Stimulated activated CD4-positive, alpha-beta T cell treated with anti-CD3 and anti-CD28 coated beads, Interleukin-1b, Interleukin-23, amount 100 ng/mL, for 4 hours (primary cell): ENCODE data around the gene EPHA10.
"Not testable (repeated sequence)": the region's sequence is repeated elsewhere in the genome, so short reads cannot be mapped to it uniquely, and the experiment has no call there.

Experiments
- DNase-seq, 2 donors: peaks; one replicate each; pipeline ENCODE4 v3.0.0-alpha.2; 2020; ENCODE audit warnings: low read depth in 2 of 2

EPHA10 gene

DNA sequence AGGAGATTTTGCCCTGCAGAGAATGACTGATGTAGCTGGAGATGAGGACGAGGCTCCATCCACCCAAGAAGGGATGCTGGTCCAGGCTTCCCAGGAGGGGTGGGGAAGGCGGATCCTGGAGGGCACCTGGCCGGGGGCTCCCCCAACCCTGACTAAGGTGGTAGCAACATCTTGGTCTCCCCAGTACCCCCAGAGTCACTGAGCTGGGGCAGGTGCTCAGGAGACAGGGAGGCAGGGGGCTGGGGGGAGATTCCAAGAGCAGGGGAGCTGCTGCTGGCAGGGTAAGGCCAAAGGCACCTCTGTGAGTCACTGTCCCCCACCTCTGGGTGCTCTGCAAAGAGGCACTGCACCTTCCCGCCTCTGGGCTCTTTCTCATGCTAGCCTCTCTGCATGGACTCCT lies 48.6 kb downstream of the EPHA10 start:
- DNase-seq, result no peak

GRCh38 chr1:37714689-37715088 lies 50.2 kb downstream of the EPHA10 start:
- DNase-seq, result no peak

GRCh38 chr1:37714226-37714625 lies 50.7 kb downstream of the EPHA10 start:
- DNase-seq, result no peak

DNA sequence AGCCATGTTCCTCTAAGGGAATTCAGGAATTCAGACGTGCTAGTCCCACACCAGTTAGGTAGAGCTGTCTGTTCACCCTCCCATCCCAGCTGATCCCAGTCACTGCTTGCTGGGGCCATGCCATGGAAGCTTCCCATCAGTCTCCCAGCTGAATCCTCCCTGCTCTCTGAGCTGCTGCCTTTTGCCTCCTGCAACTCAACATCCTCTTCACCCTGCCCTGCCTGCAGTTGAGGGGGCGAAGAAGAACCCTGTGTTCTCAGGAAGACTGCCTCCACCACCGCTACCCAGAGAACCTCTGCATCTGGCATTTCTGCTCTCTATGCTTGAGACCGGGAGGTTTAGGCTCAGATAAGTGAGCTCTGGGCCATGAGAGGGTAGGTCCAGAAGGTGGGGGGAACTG lies 56.4 kb downstream of the EPHA10 start:
- no peak for DNase-seq

DNA sequence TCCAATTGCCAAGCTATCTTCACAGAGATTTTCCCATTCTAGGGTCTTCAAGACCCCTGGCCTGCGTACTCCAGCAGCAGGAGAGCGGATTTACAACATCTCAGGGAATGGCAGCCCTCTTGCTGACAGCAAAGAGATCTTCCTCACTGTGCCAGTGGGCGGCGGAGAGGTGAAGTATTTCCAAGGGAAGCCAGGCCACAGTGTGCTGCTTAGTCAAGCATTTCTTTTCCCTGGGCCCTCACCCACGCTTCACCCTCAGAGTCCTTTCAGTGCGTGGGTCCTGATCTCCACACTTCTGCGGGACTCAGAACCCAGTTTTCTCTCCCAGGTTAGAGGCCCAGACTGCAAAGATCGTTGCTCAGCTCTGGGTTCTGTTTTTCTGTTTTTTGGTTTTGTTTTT lies 59.5 kb downstream of the EPHA10 start:
- no peak for DNase-seq

DNA sequence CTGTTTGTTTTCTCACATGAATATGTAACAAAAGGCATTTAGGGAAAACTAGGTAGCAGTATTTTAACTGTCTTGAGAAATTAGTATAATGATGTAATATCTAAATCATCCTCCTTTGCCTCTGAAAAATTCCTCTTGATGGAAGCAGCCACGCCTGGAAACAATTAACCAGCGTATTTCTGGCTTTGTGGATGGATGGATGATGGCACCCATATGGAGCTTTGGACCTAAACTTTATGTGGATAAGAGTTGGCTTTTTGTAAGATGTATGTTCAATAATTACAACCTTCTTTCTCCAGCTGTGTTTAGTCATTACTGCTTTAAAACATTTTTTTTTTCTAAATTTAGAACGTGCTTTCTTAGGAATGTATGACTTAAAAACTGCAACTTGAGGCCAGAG lies 60.0 kb downstream of the EPHA10 start:
- no peak for DNase-seq

DNA sequence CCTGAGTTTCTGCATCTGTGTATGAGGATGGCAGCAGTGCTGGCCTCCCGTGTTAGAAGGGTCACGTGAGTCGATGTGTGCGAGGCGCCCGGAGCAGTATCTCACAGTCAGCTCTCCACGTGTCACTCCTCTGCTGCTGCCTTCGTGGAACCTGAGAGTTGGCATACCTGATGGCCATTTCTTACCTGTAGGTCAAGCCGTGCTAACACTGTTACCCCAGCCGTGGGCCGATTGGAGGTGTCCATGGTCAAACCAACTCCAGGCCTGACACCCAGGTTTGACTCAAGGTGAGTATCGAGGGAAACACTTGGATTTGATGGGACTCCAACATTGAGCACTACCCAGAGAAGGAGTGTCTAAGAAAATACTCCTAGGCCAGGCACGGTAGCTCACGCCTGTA lies 61.9 kb downstream of the EPHA10 start:
- DNase-seq, result no peak

GRCh38 chr1:37701051-37701450 lies 63.9 kb downstream of the EPHA10 start:
- DNase-seq, result no peak

GRCh38 chr1:37699147-37699546 lies 65.8 kb downstream of the EPHA10 start:
- DNase-seq, result no peak

DNA sequence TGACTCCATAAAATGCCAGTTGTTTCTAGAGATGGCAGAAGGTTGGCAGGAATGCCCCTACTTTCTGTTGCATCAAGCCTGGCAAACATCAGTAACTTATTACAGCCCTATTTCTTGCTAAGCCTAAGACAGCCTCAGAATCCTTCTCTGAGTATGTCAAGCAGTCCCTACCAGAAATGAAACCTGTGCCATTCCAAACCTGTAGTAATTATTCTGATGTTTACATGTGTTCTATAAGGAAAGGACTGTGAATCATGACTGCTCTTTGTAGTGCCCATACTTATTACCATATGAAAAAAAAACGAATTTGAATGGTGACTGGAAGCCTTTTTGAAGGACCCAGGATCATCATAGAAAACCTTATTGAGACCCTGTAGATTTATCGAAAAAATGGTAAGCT lies 67.2 kb downstream of the EPHA10 start:
- DNase-seq, result no peak

DNA sequence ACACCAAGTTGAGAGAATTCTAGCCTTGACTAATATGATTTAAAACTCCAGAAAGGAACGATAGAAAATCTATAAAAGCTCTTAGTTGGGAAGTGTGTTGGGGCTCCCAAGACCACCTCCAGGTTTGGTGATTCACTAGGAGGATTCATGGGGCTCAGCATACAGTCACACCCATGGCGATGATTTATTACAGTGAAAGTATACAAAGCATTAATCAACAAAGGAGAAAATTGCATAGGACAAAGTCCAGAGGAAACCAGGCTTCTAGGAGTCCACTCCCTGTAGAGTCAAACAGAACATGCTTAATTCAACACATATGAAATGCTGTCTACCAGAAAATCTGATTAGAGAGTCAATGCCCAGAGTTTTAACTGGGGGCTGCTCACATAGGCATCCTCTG lies 67.8 kb downstream of the EPHA10 start:
- DNase-seq, result no peak

- no peak for DNase-seq
These were observed 72.1 kb downstream of the EPHA10 start for GRCh38 chr1:37692834-37693175.

GRCh38 chr1:37692078-37692833 lies 72.7 kb downstream of the EPHA10 start, which contains the start of gene CDCA8:
Gene CDCA8, plus strand, starts transcription at chr1:37692516. Its CDS starts 175 bp downstream, at chr1:37692691.
- peak; percentile 97 to 98 for DNase-seq

DNA sequence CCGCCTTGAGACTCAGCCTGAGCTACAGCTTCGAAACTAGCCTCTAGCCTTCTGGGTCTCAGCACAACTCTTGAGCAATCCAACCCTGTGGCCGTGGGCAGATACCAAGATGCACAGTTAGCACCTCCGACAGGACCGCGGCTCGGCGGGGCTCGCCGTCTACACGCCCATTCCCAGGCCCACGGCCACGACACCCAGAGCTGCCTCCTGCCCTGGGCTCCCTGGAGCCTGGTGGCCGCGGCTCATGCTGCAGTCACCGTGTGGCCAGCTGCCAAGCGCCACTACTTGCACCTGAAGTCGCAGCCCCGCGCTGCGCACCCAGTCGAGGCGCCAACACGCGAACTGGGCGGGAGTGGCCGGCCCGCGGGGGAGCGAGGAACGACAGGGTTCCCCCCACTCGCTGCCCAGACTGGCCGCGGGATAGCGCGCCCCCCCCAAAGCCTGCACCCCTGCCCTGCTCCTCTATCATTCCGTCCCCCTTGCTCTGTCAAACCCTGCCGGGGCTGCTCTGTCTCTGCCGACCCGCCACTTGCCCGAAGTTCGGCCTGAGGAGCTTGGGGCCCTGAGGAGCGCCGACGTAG lies 73.3 kb downstream of the EPHA10 start:
- no peak for DNase-seq

GRCh38 chr1:37688926-37689325 lies 76.0 kb downstream of the EPHA10 start:
- DNase-seq, result no peak

- not testable (repeated sequence) for DNase-seq
These were observed 77.2 kb downstream of the EPHA10 start for GRCh38 chr1:37687764-37688163.

DNA sequence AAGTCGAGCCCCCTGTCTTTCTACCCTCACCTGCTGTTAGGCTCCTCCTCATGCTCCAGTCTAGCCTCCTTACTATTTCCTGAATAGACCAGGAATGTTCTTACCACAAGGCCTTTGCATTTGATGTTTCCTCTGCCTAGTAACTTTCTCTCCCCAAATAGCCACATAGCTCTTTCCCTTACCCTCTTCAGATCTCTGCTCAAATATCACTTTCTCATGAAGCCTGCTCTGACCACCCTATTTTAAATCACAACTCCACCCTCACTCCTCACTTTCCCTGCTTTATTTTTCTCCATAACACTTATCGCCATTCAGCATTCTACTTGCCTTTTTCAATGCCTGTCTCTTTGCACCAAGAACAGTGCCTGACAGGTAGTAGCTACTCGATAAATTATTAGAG lies 79.2 kb downstream of the EPHA10 start:
- DNase-seq, result no peak

DNA sequence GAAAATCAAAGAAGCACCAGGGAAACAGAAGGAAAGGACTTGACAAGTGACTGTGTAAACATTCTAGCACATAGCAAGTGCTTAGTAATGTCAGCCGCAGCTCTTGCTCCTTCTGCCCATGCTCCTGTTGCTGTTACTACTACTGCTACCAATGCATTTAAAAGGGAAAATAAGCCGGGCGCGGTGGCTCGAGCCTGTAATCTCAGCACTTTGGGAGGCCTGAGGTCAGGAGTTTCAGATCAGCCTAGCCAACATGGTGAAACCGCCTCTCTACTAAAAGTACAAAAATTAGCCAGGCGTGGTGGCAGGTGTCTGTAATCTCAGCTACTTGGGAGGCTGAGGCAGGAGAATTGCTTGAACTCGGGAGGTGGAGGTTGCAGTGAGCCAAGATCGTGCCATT lies 80.7 kb downstream of the EPHA10 start:
- not testable (repeated sequence) for DNase-seq

- DNase-seq, result peak; percentile 71
These were observed 82.5 kb downstream of the EPHA10 start for GRCh38 chr1:37682334-37682987.

DNA sequence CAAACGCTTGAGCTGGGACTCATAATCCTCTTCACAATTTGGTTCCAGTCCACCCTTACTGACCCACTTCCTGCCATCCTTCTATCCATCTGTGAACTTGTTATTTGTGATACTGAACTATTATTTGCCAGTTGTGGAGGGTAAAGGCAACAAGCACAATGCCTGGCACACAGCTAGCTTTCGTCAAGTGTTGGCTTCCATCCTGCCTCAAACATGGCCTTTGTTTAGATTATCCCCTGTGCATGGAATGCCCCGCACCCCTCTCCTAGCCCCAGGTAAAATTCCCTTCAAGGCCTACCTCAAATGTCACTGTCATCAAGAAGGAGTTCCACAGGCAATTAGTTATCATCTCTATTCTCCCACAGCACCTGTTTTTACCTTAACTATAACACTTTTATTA lies 84.0 kb downstream of the EPHA10 start:
- DNase-seq, result no peak

DNA sequence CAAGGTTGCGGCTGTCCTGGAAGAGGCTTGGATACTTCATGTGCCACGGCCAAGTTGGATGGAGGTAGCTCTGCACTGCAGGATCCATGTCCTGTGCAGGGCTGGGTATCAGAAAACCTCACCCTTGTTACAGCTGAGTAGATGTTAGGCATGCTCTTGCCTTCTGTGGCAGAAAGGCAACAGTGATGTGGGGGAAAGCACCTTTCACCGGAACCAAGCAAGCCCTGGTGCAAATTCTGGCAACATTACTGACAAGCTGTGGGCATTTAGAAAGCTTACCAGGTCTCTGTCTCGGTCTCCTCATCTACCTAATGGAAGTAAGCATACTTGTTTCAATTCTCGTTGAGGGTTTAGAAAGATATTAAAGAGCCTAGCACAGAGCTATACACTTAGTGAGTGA lies 87.1 kb downstream of the EPHA10 start:
- no peak for DNase-seq

- DNase-seq, result no peak
These were observed 87.8 kb downstream of the EPHA10 start for GRCh38 chr1:37677143-37677439.
